GM18951 (cell line): Measurements from ENCODE around the gene ARID5A.

Source experiments
- POLR2A ChIP-seq: IDR thresholded peaks from 4 replicates; pipeline ENCODE4 v1.6.1; 2011; ENCODE audit warnings: mild to moderate bottlenecking; ENCODE audit not compliant: insufficient read length, insufficient read depth; ENCODE audit errors: extremely low read depth
- in situ Hi-C: fragments of 300-500 bp; cut with MboI; formaldehyde crosslinking; loops from one replicate; pipeline ENCODE4 v1.12.0; 2022; ENCODE audit warnings: low sequenced_read_pairs, mixed read lengths, inconsistent platforms; ENCODE audit not compliant: unreplicated experiment

ARID5A gene

GRCh38 chr2:96501886-96502810, 34.4 kb upstream of the ARID5A start:
- no peak for TF ChIP-seq POLR2A
- in situ Hi-C loops, result no loop called here

GRCh38 chr2:96502891-96503636, 33.5 kb upstream of the ARID5A start:
- in situ Hi-C loops, result no loop called here
- no peak for TF ChIP-seq POLR2A

GRCh38 chr2:96503637-96504243, 32.8 kb upstream of the ARID5A start:
- in situ Hi-C loops, result no loop called here
- no peak for TF ChIP-seq POLR2A

- peak; percentile 50 for TF ChIP-seq POLR2A
- in situ Hi-C loops, result no loop called here
Measured at GRCh38 chr2:96505231-96505889, 31.2 kb upstream of the ARID5A start, which contains the start of gene NEURL3. TSS of gene NEURL3 (minus strand) at chr2:96505357. CDS start at chr2:96505286, 71 bp downstream.

- in situ Hi-C loops, result no loop called here
Measured at GRCh38 chr2:96506016-96506906, 30.3 kb upstream of the ARID5A start.

GRCh38 chr2:96506907-96507240, 29.7 kb upstream of the ARID5A start:
- TF ChIP-seq POLR2A, result no peak
- in situ Hi-C loops, result no loop called here

More at GRCh38 chr2:96506016-96506906, 30.3 kb upstream of the ARID5A start:
- no peak for TF ChIP-seq POLR2A

GRCh38 chr2:96507957-96508520, 28.5 kb upstream of the ARID5A start:
- no peak for TF ChIP-seq POLR2A
- in situ Hi-C loops, result no loop called here

GRCh38 chr2:96508521-96509113, 27.9 kb upstream of the ARID5A start:
- TF ChIP-seq POLR2A, result no peak
- in situ Hi-C loops, result no loop called here

GRCh38 chr2:96509114-96509846, 27.3 kb upstream of the ARID5A start:
- in situ Hi-C loops, result no loop called here

GRCh38 chr2:96509847-96510230, 26.7 kb upstream of the ARID5A start:
- in situ Hi-C loops, result loop anchor here (10.0 kb wide), 1 partner anchor 105 kb away; no protein-coding TSS in a partner anchor
- TF ChIP-seq POLR2A, result no peak

More at GRCh38 chr2:96509114-96509846, 27.3 kb upstream of the ARID5A start:
- TF ChIP-seq POLR2A, result no peak
